Measurements from ENCODE around the gene HENMT1. TPM values are rescaled to one million over a fixed set of nuclear protein-coding genes. Genes with fewer than 3 reads are reported as not detected.

The HENMT1 gene
- total RNA-seq, 2 experiments from 2014 or later, result 6.3 to 8.2 TPM

DNA sequence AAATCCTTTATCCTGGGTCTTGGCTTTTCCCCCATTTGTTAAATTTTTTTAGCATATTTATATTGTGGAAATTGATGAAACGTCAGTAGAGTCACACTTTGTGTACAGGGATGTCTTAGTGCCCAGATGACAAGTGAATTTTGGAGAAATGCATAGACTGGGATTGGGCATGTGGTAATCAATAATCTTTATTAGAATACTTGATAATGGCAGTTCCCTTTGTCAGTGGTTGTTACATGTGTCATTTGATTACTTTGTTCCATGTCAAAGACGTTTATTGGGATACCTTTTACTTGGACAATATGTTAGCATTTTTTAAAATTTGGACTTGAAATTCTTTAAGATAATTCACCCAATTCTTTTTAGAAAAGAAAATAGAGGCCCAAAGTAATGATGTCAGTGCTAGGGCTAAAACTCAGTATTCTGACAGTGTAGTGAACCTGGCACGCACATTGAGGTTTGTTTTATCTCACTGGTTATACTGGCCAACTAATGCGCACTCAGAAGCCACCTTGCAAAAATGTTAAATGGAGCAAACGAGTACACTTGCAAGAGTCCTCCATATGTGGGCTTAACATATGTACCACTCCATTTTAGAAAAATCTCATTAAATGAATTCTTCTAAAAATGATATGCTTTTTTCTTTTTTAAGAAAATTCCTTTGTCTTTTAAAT lies 40.4 kb upstream of the HENMT1 start:
- H3K27me3 ChIP-seq (ENCODE audit: control insufficient read depth in 1 of 2, insufficient read depth in 2 of 2, low read length in 2 of 2), result no peaks in the 10 kb centered on the region
- ChIA-PET POLR2A (interaction anchor here (0.7 to 9.7 kb wide), 3 partner anchors 8 to 40 kb away, joined by 3 to 160 read pairs (median 3); partner anchors contain the start of genes HENMT1 and PRPF38B), CTCF (interaction anchor here (1.5 kb wide), 1 partner anchor 9 kb away, joined by 4 read pairs; no protein-coding TSS in a partner anchor)
- H3K27ac ChIP-seq (ENCODE audit: low read depth in 1 of 2, low read length in 2 of 2), result no peak overlapping the region
- DNase-seq, result peak in 1 of 14 experiments; percentile 45
- Mint-ChIP-seq H3K4me1 (ENCODE audit: low read depth) (peaks cover 80% of the 10 kb centered on the region), H3K9me3 (no peaks in the 10 kb centered on the region), H3K27me3 (no peaks in the 10 kb centered on the region), H3K27ac (peak overlapping the region; percentile 97), H3K4me3 (peak overlapping the region; percentile 42), H3K36me3 (ENCODE audit: low read depth) (peaks cover 70% of the 10 kb centered on the region)
- TF ChIP-seq, protein P1, sequence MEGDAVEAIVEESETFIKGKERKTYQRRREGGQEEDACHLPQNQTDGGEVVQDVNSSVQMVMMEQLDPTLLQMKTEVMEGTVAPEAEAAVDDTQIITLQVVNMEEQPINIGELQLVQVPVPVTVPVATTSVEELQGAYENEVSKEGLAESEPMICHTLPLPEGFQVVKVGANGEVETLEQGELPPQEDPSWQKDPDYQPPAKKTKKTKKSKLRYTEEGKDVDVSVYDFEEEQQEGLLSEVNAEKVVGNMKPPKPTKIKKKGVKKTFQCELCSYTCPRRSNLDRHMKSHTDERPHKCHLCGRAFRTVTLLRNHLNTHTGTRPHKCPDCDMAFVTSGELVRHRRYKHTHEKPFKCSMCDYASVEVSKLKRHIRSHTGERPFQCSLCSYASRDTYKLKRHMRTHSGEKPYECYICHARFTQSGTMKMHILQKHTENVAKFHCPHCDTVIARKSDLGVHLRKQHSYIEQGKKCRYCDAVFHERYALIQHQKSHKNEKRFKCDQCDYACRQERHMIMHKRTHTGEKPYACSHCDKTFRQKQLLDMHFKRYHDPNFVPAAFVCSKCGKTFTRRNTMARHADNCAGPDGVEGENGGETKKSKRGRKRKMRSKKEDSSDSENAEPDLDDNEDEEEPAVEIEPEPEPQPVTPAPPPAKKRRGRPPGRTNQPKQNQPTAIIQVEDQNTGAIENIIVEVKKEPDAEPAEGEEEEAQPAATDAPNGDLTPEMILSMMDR (IDR thresholded peaks at IDR 0.05), result no peak
- intact Hi-C loops (cut with DNase I, micrococcal nuclease), result no loop called here
- H3K36me3 ChIP-seq (ENCODE audit: insufficient read depth, low read length), result peaks cover 60% of the 10 kb centered on the region
- no peak for ATAC-seq (ENCODE audit: poor library complexity)
- no peaks in the 10 kb centered on the region for H3K9me3 ChIP-seq (ENCODE audit: control insufficient read depth in 1 of 2, insufficient read depth in 1 of 2, low read length in 2 of 2)
- H3K4me1 ChIP-seq (ENCODE audit: insufficient read depth, low read length), result peaks cover 46% of the 10 kb centered on the region
- no peak overlapping the region for H3K4me3 ChIP-seq (ENCODE audit: low read length)

DNA sequence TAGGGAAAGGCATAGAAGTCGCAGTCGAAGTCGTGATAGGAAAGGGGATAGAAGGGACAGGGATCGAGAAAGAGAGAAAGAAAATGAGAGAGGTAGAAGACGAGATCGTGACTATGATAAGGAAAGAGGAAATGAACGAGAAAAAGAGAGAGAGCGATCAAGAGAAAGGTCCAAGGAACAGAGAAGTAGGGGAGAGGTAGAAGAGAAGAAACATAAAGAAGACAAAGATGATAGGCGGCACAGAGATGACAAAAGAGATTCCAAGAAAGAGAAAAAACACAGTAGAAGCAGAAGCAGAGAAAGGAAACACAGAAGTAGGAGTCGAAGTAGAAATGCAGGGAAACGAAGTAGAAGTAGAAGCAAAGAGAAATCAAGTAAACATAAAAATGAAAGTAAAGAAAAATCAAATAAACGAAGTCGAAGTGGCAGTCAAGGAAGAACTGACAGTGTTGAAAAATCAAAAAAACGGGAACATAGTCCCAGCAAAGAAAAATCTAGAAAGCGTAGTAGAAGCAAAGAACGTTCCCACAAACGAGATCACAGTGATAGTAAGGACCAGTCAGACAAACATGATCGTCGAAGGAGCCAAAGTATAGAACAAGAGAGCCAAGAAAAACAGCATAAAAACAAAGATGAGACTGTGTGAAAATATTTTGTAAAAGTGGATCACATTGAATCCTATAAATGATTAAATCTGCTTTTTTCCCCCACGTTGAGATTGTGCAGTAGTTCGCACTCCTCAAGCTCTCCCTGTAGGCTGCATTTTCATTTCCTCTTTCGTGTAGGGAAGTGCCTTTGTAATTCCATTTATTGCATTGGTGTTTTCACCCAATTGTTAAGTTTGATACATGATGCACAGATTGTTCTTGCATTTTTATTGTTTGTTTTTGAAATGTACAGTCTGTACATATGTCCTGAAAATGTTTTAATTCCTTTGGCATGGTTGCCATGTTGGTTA lies 38.8 kb upstream of the HENMT1 start:
- POLR2A ChIA-PET, result no interaction called here
- no peak for DNase-seq
- no peak for ATAC-seq (ENCODE audit: poor library complexity)
- Histone ChIP-seq H3K4me3 (ENCODE audit: low read length) (peak overlapping the region; percentile 24), H3K36me3 (ENCODE audit: insufficient read depth, low read length) (peaks cover 72% of the 10 kb centered on the region), H3K9me3 (ENCODE audit: control insufficient read depth in 1 of 2, insufficient read depth in 1 of 2, low read length in 2 of 2) (no peaks in the 10 kb centered on the region), H3K4me1 (ENCODE audit: insufficient read depth, low read length) (peaks cover 38% of the 10 kb centered on the region), H3K27me3 (ENCODE audit: control insufficient read depth in 1 of 2, insufficient read depth in 2 of 2, low read length in 2 of 2) (no peaks in the 10 kb centered on the region), H3K27ac (ENCODE audit: low read depth in 1 of 2, low read length in 2 of 2) (peak overlapping the region; percentile 37 to 44)
- CTCF ChIA-PET, result no interaction called here
- Mint-ChIP-seq H3K4me3 (peak overlapping the region; percentile 82), H3K36me3 (ENCODE audit: low read depth) (peaks cover 84% of the 10 kb centered on the region), H3K27ac (peak overlapping the region; percentile 97), H3K27me3 (no peaks in the 10 kb centered on the region), H3K4me1 (ENCODE audit: low read depth) (peaks cover 76% of the 10 kb centered on the region), H3K9me3 (no peaks in the 10 kb centered on the region)
- TF ChIP-seq, protein P1 (IDR thresholded peaks at IDR 0.05), result no peak
- intact Hi-C loops (cut with DNase I, micrococcal nuclease), result loop anchor here in 1 of 2 experiments (2.0 kb wide), 1 partner anchor 47 kb away; the partner anchor contains the start of gene STXBP3

DNA sequence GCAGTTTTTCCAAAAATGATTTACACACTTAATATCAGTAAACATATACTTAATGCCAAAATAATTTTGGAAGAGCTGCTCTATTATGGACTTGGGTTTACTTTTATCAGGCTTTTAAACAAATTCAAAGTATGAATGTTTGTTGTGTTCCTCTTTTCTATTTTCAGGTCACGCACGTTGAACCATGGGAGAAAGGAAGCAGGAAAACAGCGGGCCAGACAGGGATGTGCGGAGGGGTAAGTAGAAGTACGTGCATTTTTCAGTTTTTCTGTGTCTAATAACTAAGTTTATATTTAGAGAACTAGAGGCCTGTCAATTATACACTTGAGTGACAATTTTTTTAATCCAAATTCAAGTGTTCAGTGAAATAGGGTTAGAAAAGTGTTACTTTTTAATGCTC lies 34.6 kb upstream of the HENMT1 start:
- Histone ChIP-seq H3K27me3 (ENCODE audit: control insufficient read depth in 1 of 2, insufficient read depth in 2 of 2, low read length in 2 of 2) (no peaks in the 10 kb centered on the region), H3K4me3 (ENCODE audit: low read length) (peak overlapping the region; percentile 89), H3K36me3 (ENCODE audit: insufficient read depth, low read length) (peaks cover 54% of the 10 kb centered on the region), H3K4me1 (ENCODE audit: insufficient read depth, low read length) (peaks cover 31% of the 10 kb centered on the region), H3K27ac (ENCODE audit: low read depth in 1 of 2, low read length in 2 of 2) (peak overlapping the region; percentile 30 to 99), H3K9me3 (ENCODE audit: control insufficient read depth in 1 of 2, insufficient read depth in 1 of 2, low read length in 2 of 2) (no peaks in the 10 kb centered on the region)
- H3K36me3 Mint-ChIP-seq (ENCODE audit: low read depth), result peaks cover 85% of the 10 kb centered on the region
- peak overlapping the region; percentile 97 for H3K27ac Mint-ChIP-seq
- H3K4me3 Mint-ChIP-seq, result peak overlapping the region; percentile 82
- no peak for DNase-seq
- TF ChIP-seq, protein P1 (IDR thresholded peaks at IDR 0.05), result no peak
- ATAC-seq (ENCODE audit: poor library complexity), result no peak
- no peaks in the 10 kb centered on the region for H3K9me3 Mint-ChIP-seq
- peaks cover 80% of the 10 kb centered on the region for H3K4me1 Mint-ChIP-seq (ENCODE audit: low read depth)
- intact Hi-C loops (cut with DNase I, micrococcal nuclease), result no loop called here
- ChIA-PET CTCF (no interaction called here), POLR2A (interaction anchor here (0.7 to 5.6 kb wide), 4 partner anchors 11 to 132 kb away, joined by 3 to 481 read pairs (median 226); partner anchors contain the start of gene HENMT1)
- H3K27me3 Mint-ChIP-seq, result no peaks in the 10 kb centered on the region

All from CD4-positive, alpha-beta T cell (primary cell).